GM13976 (cell line): Measurements from ENCODE around the gene TRAM2.

ENCODE experiments used
- DNase-seq: peaks from one replicate; pipeline ENCODE4 v3.0.0; 2012; ENCODE audit warnings: low spot score
- CTCF ChIP-seq: IDR thresholded peaks from 2 replicates; pipeline ENCODE4 v1.5.1; 2012; ENCODE audit warnings: borderline replicate concordance, mild to moderate bottlenecking; ENCODE audit not compliant: insufficient read depth; ENCODE audit errors: extremely low read depth, missing control alignments, control extremely low read depth
- in situ Hi-C: fragments of 300-500 bp; cut with MboI; formaldehyde crosslinking; loops from one replicate; pipeline ENCODE4 v1.12.0; 2022; ENCODE audit warnings: low sequenced_read_pairs, mixed read lengths, inconsistent platforms; ENCODE audit not compliant: unreplicated experiment

Gene TRAM2

GRCh38 chr6:52577778-52578463 lies 1.1 kb upstream of the TRAM2 start:
- in situ Hi-C loops, result no loop called here
- no peak for TF ChIP-seq CTCF
- DNase-seq, result no peak

DNA sequence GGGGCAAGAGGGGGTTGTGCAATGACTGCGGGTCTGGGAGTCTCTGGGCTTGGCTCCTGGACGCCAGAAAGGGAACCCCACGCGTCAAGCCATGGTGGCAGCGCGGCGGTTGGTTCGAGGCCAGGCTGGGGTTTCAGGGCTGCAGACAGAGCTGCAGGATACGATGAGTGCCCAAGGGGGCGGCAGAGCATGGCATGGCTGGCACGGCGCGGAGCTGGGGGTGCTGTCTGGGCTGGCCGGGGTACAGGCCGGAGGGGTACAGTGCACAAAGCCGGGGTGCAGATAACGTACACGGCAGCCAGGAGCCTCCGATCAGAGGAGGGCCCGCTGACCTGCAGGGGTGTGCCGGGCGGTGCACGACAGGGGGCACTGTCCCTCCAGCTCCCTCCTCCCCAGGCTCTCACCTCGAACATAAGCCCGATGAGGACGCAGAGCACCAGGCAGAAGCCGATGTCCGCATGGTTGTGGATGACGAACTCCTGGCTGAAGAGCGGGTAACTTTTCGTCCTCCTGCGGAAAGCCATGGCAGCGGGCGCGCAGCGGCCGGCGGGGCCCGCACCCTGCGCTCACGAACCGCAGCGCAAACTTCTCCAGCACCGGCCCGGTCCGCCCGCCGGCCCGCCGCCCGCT lies 353 bp downstream of the TRAM2 start:
- peak; percentile 72 for TF ChIP-seq CTCF
- in situ Hi-C loops, result no loop called here
- DNase-seq, result peak; percentile 86

DNA sequence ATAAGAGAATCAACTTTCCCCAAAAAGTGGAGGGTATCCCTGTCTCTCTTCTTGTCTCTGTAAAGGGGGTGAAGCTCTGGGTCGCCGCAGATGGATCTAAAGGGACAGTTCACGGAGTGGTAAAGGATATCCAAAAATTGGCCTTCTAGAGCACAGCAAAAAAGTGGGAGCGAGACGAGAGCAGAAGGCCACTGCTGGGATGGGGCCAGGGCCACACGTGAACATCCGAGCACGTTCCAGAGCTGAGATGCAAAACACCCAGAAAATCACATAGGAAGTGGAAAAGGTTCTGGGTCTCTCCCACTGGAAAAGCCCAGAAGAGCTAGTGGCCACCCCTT lies 837 bp downstream of the TRAM2 start:
- no peak for DNase-seq
- in situ Hi-C loops, result no loop called here

DNA sequence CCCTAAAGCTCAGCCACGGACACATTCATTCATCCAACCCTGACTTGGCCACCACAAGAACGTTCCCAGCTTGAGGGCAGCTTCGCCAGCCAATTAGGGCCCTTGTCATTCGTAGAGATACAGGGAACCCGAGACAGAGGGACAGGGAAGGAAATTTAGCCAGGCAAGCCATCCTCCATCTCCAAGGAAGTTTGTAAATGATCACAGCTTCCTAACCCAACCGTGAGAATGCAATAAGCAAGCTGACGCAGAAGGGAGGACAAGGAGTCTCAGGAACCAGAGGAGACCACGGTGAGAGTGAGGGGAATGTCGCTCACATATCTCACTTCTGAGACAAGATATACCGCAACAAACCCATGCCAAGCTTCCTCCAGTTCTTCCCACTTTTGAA lies 1.4 kb downstream of the TRAM2 start:
- DNase-seq, result no peak
- no peak for TF ChIP-seq CTCF
- in situ Hi-C loops, result no loop called here

More for the DNA sequence above, 837 bp downstream of the TRAM2 start:
- TF ChIP-seq CTCF, result no peak

DNA sequence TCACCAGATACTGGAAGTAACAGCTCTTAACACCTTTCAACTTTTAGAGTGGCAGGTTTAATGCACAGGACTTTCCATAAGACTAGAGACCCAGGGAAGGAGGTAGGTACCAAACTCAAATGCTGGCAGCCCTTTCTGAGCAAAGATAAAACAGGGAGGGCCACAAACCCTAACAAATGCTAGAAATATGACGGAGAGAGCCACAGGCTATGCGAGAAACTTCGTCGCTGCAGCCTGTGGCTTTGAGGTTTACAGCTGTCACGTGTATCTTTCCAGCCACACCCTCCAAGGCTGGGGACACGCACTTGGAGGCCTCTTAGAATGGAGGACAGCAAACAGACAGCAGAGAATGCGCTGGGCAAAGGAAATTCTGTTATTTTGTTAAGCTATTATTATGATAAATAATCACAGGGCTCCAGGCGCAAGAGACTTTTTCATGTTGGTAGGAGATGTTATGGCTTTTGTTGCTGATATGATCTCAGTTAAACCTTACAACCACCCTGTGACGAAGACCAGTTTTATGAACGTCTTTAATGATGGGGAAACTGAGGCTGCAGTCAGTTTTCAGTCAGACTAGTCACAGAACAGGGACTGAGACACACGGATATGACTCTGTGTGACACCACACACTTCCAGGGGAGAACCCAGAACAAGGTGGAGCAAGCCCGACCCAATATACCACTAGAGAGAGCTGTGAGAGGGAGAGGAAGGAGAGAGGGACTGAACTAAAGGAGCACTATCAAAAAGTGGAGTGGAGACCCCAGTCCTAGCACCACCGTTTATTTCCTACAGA lies 2.0 kb downstream of the TRAM2 start:
- DNase-seq, result peak; percentile 76
- in situ Hi-C loops, result no loop called here
- TF ChIP-seq CTCF, result no peak

DNA sequence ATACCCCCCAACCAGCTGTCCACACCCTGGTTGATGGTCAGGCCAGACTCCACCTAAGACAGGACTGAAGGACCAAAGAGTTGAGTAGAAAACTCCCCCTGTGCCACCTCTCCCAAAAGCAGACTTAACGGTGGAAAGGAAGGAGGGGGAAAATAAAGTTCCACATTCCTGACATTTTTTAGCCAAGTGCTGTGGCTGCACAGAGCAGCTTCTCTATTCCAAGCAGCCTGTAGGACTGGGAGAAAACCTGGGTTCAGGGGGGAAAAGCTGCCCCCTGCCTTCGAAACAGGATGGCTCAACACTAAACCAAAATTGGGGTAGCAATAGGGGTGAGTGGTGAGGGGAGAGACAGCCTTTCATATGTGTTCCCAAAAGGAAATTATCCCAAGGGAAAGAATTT lies 3.6 kb downstream of the TRAM2 start:
- no peak for DNase-seq
- no peak for TF ChIP-seq CTCF
- in situ Hi-C loops, result no loop called here
